Measurements from ENCODE around the gene PEDS1. TPM values are rescaled to one million over a fixed set of nuclear protein-coding genes. Genes with fewer than 3 reads are reported as not detected.
"Not testable (repeated sequence)": the region's sequence is repeated elsewhere in the genome, so short reads cannot be mapped to it uniquely, and the experiment has no call there.

The PEDS1 gene
- total and polyA plus RNA-seq, 12 donors: 18.7 to 39.1 (median 29.8) TPM

DNA sequence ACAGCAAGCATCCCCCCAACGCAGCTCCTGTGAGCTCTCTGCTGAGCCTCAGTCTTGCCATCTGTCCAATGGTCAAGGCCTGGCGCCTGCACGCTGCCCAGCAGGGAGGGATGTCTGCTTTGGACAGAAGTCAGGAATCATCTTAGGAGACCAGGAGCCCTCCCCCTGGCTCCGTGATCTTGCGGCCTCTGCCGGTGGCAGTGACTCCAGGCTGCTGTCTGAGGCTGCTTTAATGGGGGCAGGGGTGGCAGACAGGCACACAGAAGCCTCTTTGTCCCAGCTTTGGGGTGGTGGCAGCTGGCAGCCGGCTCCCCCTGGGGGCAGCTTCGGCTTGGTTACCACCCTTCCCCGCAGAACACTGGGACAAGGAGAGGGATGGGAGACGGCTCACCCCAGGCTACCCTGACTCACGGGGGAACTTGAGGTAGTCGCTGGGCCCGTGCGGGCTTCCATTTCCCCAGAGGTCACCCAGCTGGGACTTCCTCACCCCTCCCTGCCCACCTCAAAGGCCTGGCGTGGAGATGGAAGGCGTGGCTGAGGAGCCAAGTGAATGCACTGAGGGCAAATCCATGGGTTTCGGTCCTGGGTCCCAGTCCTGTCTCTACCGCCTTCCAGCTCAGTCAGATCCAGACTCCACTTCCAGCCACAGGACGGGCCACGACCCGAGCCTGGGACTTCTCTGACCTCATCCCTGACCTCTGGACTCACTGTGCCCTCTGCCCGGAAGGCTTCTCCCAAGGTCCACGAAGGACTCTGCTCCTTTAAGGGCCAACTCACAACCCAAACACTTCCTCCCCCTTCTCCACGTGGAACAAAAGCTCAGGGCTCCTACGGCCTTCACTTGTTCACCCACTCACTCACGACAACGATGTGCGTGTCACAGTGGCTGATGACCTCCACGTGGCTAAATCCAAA, 14.8 kb downstream of the PEDS1 start:
- peaks cover 0 to 28% of the 10 kb centered on the region in 2 donors for H3K36me3 ChIP-seq (replicated peaks in 1 of 2)
- peaks cover 33 to 55% of the 10 kb centered on the region in 2 donors for H3K4me1 ChIP-seq (replicated peaks in 1 of 2)

DNA sequence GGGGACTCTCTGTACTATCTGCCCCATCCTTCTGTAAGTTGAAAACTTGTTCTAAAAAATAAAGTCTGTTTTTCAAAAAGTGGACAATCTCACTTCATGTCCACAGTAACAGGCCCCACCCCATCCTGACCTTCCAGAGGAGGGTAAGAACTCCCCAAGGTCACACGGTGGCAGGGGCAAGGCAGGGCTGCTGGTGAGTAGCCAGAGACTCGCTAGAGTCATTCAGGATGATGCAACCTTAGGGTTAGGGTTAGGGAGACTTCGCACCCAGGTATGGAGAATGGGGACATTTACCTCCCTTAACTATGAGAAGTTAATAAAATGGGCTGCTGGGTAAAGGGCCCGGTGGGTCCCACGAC, 15.4 kb downstream of the PEDS1 start:
- intact Hi-C loops (cut with DNase I): no loop called here
- 37 to 66% (median 48%) methylated on average over 5 of the region's 5 CpGs for WGBS, 4 donors

More for the DNA sequence above, 14.8 kb downstream of the PEDS1 start:
- TF ChIP-seq CTCF (IDR thresholded peaks at IDR 0.05) (peak in 3 of 6 experiments; percentile 26 to 37 (median 34)), POLR2A (IDR thresholded peaks at IDR 0.05) (no peak)
- Histone ChIP-seq H3K27me3 (no peaks in the 10 kb centered on the region), H3K27ac (peak overlapping the region; percentile 66 to 93 (median 87)), H3K9me3 (replicated peaks in 1 of 3) (no peaks in the 10 kb centered on the region), H3K4me3 (no peak overlapping the region)
- peak in 6 of 7 donors; percentile 52 to 70 (median 60) for DNase-seq
- intact Hi-C loops (cut with DNase I): no loop called here
- WGBS, 4 donors: 39 to 51% (median 47%) methylated on average over 18 to 29 of the region's 29 CpGs

GRCh38 chr20:50137702-50138101, 15.8 kb downstream of the PEDS1 start:
- peaks cover 41 to 60% of the 10 kb centered on the region in 2 donors for H3K4me1 ChIP-seq (replicated peaks in 1 of 2)
- H3K4me3 ChIP-seq; H3K27me3 ChIP-seq; H3K9me3 ChIP-seq (replicated peaks in 1 of 3); intact Hi-C loops (cut with DNase I): not testable (repeated sequence)
- H3K27ac ChIP-seq: peak overlapping the region; percentile 66 to 93 (median 87)
- TF ChIP-seq POLR2A (IDR thresholded peaks at IDR 0.05): peak in 1 of 2 donors; percentile 11
- WGBS, 4 donors: 53 to 71% (median 54%) methylated on average over 13 of the region's 13 CpGs
- H3K36me3 ChIP-seq (replicated peaks in 1 of 2): peaks cover 0 to 19% of the 10 kb centered on the region in 2 donors
- peak; percentile 63 to 88 (median 81) for DNase-seq

More for the DNA sequence above, 15.4 kb downstream of the PEDS1 start:
- Histone ChIP-seq H3K36me3 (replicated peaks in 1 of 2) (peaks cover 0 to 23% of the 10 kb centered on the region in 2 donors), H3K4me3 (no peak overlapping the region), H3K9me3 (replicated peaks in 1 of 3) (no peaks in the 10 kb centered on the region), H3K27ac (peak overlapping the region; percentile 66 to 93 (median 87)), H3K27me3 (no peaks in the 10 kb centered on the region), H3K4me1 (replicated peaks in 1 of 2) (peaks cover 40 to 56% of the 10 kb centered on the region in 2 donors)
- DNase-seq: peak; percentile 57 to 83 (median 74)
- TF ChIP-seq POLR2A (IDR thresholded peaks at IDR 0.05) (no peak), CTCF (IDR thresholded peaks at IDR 0.05) (no peak)

- Histone ChIP-seq H3K4me3 (no peak overlapping the region), H3K27me3 (no peaks in the 10 kb centered on the region), H3K4me1 (replicated peaks in 1 of 2) (peaks cover 41 to 60% of the 10 kb centered on the region in 2 donors), H3K36me3 (replicated peaks in 1 of 2) (peaks cover 0 to 13% of the 10 kb centered on the region in 2 donors), H3K9me3 (replicated peaks in 1 of 3) (no peaks in the 10 kb centered on the region), H3K27ac (peak overlapping the region; percentile 66 to 93 (median 87))
- intact Hi-C loops (cut with DNase I): no loop called here
- WGBS, 4 donors: 75 to 85% (median 79%) methylated on average over 12 to 15 of the region's 15 CpGs
- TF ChIP-seq CTCF (IDR thresholded peaks at IDR 0.05): no peak
- no peak for TF ChIP-seq POLR2A (IDR thresholded peaks at IDR 0.05)
- DNase-seq: peak in 1 of 7 donors; percentile 46
Measured at GRCh38 chr20:50136822-50137599, 16.5 kb downstream of the PEDS1 start.

- peaks cover 41 to 68% of the 10 kb centered on the region in 2 donors for H3K4me1 ChIP-seq (replicated peaks in 1 of 2)
- H3K9me3 ChIP-seq (replicated peaks in 1 of 3); H3K4me3 ChIP-seq; DNase-seq; intact Hi-C loops (cut with DNase I); H3K36me3 ChIP-seq (replicated peaks in 1 of 2); H3K27me3 ChIP-seq: not testable (repeated sequence)
- H3K27ac ChIP-seq: peak overlapping the region in 1 of 5 donors; percentile 22
- 93 to 98% (median 94%) methylated on average over 7 of the region's 7 CpGs for WGBS, 4 donors
Measured at GRCh38 chr20:50135157-50135556, 18.4 kb downstream of the PEDS1 start.
